Gastroesophageal sphincter (tissue), 4 donors: ENCODE data around the gene CDKN2AIP. TPM values are rescaled to one million over a fixed set of nuclear protein-coding genes. Genes with fewer than 3 reads are reported as not detected.
"Not testable (repeated sequence)": the region's sequence is repeated elsewhere in the genome, so short reads cannot be mapped to it uniquely, and the experiment has no call there.

Experiments
- ATAC-seq: fragments of 150-250 bp; one replicate; pipeline ENCODE4 v1.9.1; 2016; ENCODE audit warnings: mild to moderate bottlenecking, moderate library complexity
- H3K27ac ChIP-seq, 4 donors: fragments of 200-600 bp; sonication (generic) in 3 of 4; 1 replicate in 3 of 4; 2 replicates in 1 of 4; pipeline ENCODE4 v1.5.1; 2016 to 2019
- H3K27me3 ChIP-seq: fragments of 200-600 bp; sonication (generic); one replicate; pipeline ENCODE4 v1.5.1; 2019
- H3K36me3 ChIP-seq, 2 donors: fragments of 200-600 bp; sonication (generic); one replicate each; pipeline ENCODE4 v1.5.1; 2019; ENCODE audit warnings: control low read depth in 1 of 2
- H3K4me1 ChIP-seq, 3 donors: fragments of 200-600 bp; sonication (generic); 1 replicate in 2 of 3; 2 replicates in 1 of 3; pipeline ENCODE4 v1.5.1; 2016 to 2019; ENCODE audit warnings: control low read depth in 2 of 3
- H3K4me3 ChIP-seq, 2 donors: fragments of 200-600 bp; sonication (generic); one replicate each; pipeline ENCODE4 v1.5.1; 2019; ENCODE audit warnings: mild to moderate bottlenecking in 1 of 2, moderate library complexity in 1 of 2
- H3K9me3 ChIP-seq, 3 donors: fragments of 200-600 bp; sonication (generic); one replicate each; pipeline ENCODE4 v1.5.1; 2017 to 2019; ENCODE audit warnings: control low read depth in 2 of 3
- CTCF ChIP-seq, 4 experiments: fragments of 200-600 bp in 2 of 4; fragments of 450-650 bp in 2 of 4; sonication (generic) in 1 of 4; IDR thresholded peaks; one replicate each; pipeline ENCODE4 v1.5.1; 2017 to 2019; ENCODE audit warnings: antibody characterized with exemption in 4 of 4, mild to moderate bottlenecking in 2 of 4, moderate library complexity in 2 of 4
- EP300 ChIP-seq: sonication (generic); formaldehyde crosslinking; IDR thresholded peaks from one replicate; pipeline ENCODE4 v1.6.1; 2017; ENCODE audit warnings: antibody characterized with exemption, mild to moderate bottlenecking
- POLR2A ChIP-seq, 2 donors: fragments of 450-650 bp; IDR thresholded peaks; one replicate each; pipeline ENCODE4 v1.6.1; 2017; ENCODE audit warnings: antibody characterized with exemption in 2 of 2, mild to moderate bottlenecking in 2 of 2, moderate library complexity in 1 of 2
- POLR2AphosphoS5 ChIP-seq: sonication (generic); formaldehyde crosslinking; IDR thresholded peaks from one replicate; pipeline ENCODE4 v1.6.1; 2017; ENCODE audit warnings: antibody characterized with exemption
- WGBS, 2 donors: methylation state at CpG; one replicate each; pipeline ENCODE4 v1.1.5; 2018; ENCODE audit warnings: low coverage in 1 of 2; 5-methylcytosine and 5-hydroxymethylcytosine counted together
- total RNA-seq, 4 donors: library from RNA; depleted of rRNA; stranded (reverse); fragments of >200 nt; gene quantifications; one replicate each; pipeline ENCODE4 v1.1.0, GENCODE V29; 2016

CDKN2AIP gene
- total RNA-seq, 4 donors from 2014 or later = 25.5 to 31.6 (median 28.9) TPM

GRCh38 chr4:183455431-183456195 lies 11.2 kb downstream of the CDKN2AIP start:
- Histone ChIP-seq H3K4me1 (no peaks in the 10 kb centered on the region), H3K36me3 (peaks cover 0 to 29% of the 10 kb centered on the region in 2 donors), H3K9me3 (no peaks in the 10 kb centered on the region), H3K27ac (no peak overlapping the region), H3K27me3 (no peaks in the 10 kb centered on the region), H3K4me3 (no peak overlapping the region)
- no peak for TF ChIP-seq POLR2AphosphoS5
- 84 to 100% methylated on average over 5 to 6 of the region's 7 CpGs for WGBS, 2 donors
- no peak for ATAC-seq

- ATAC-seq = no peak
- Histone ChIP-seq H3K4me1 (peaks cover 0 to 9% (median 0%) of the 10 kb centered on the region in 3 donors), H3K4me3 (no peak overlapping the region), H3K27me3 (no peaks in the 10 kb centered on the region), H3K27ac (no peak overlapping the region), H3K36me3 (peaks cover 0 to 7% of the 10 kb centered on the region in 2 donors), H3K9me3 (no peaks in the 10 kb centered on the region)
- TF ChIP-seq CTCF (IDR thresholded peaks at IDR 0.05) (no peak), POLR2A (IDR thresholded peaks at IDR 0.05) (no peak), EP300 (no peak), POLR2AphosphoS5 (no peak)
- 67 to 71% methylated on average over 3 to 4 of the region's 5 CpGs for WGBS, 2 donors
Observed at GRCh38 chr4:183458005-183458404, 13.6 kb downstream of the CDKN2AIP start.

- not testable (repeated sequence) for H3K4me1 ChIP-seq, ATAC-seq, H3K27me3 ChIP-seq, H3K27ac ChIP-seq, H3K9me3 ChIP-seq, H3K4me3 ChIP-seq, H3K36me3 ChIP-seq
- 72 to 73% methylated on average over 4 to 7 of the region's 11 CpGs for WGBS, 2 donors
Observed at GRCh38 chr4:183463903-183464619, 19.6 kb downstream of the CDKN2AIP start.

- H3K4me3 ChIP-seq, ATAC-seq, H3K9me3 ChIP-seq, H3K4me1 ChIP-seq, H3K27ac ChIP-seq, H3K27me3 ChIP-seq, H3K36me3 ChIP-seq: not testable (repeated sequence)
- 0 to 39% methylated on average over 1 to 5 of the region's 5 CpGs for WGBS, 2 donors
Observed at GRCh38 chr4:183465879-183466278, 21.4 kb downstream of the CDKN2AIP start.

- H3K27ac ChIP-seq = no peak overlapping the region
- no peak for TF ChIP-seq POLR2A (IDR thresholded peaks at IDR 0.05)
- TF ChIP-seq EP300 = no peak
- TF ChIP-seq POLR2AphosphoS5 = no peak
- no peak for TF ChIP-seq CTCF (IDR thresholded peaks at IDR 0.05)
- peaks cover 0 to 1% (median 0%) of the 10 kb centered on the region in 3 donors for H3K4me1 ChIP-seq
- H3K36me3 ChIP-seq = no peaks in the 10 kb centered on the region
- 93 to 100% methylated on average over 1 to 2 of the region's 3 CpGs for WGBS, 2 donors
- no peak for ATAC-seq
- no peak overlapping the region for H3K4me3 ChIP-seq
- H3K27me3 ChIP-seq = no peaks in the 10 kb centered on the region
- H3K9me3 ChIP-seq = no peaks in the 10 kb centered on the region
Observed at GRCh38 chr4:183467246-183467645, 22.8 kb downstream of the CDKN2AIP start.

GRCh38 chr4:183468210-183469095 lies 24.0 kb downstream of the CDKN2AIP start:
- Histone ChIP-seq H3K9me3 (no peaks in the 10 kb centered on the region), H3K27me3 (no peaks in the 10 kb centered on the region), H3K36me3 (no peaks in the 10 kb centered on the region), H3K4me3 (no peak overlapping the region), H3K4me1 (peaks cover 0 to 3% (median 0%) of the 10 kb centered on the region in 3 donors), H3K27ac (no peak overlapping the region)
- WGBS, 2 donors = 49 to 51% methylated on average over 4 to 7 of the region's 7 CpGs
- ATAC-seq = no peak
- TF ChIP-seq EP300 (no peak), POLR2AphosphoS5 (no peak), CTCF (IDR thresholded peaks at IDR 0.05) (no peak), POLR2A (IDR thresholded peaks at IDR 0.05) (no peak)
